Ecto neural progenitor cell (in vitro differentiated cells): ENCODE measurements around the gene DNAJC21.

ENCODE experiments used
- DNase-seq: peaks from one replicate; pipeline ENCODE4 v3.0.0-alpha.2; 2018; ENCODE audit warnings: low spot score

Gene DNAJC21

DNA sequence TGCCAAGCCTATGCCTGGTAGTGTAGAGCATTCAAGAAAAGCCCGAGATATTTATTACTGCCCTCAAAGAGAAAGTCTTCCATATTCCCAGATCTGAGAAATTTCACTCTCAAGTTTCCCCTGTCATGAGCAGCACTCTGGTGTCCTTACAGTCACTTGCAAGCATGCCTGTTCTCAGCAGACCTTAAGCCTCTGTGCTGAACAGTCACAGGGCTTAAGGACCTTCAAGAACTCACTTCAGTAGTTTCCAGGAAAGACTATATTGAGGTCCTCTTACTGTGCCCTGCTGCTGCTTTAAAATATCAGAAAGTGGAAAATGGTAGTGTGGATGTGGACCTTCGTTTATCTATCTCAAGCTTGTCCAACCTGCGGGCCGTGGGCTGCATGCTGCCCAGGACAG is 53.5 kb downstream of the DNAJC21 start:
- no peak for DNase-seq

DNA sequence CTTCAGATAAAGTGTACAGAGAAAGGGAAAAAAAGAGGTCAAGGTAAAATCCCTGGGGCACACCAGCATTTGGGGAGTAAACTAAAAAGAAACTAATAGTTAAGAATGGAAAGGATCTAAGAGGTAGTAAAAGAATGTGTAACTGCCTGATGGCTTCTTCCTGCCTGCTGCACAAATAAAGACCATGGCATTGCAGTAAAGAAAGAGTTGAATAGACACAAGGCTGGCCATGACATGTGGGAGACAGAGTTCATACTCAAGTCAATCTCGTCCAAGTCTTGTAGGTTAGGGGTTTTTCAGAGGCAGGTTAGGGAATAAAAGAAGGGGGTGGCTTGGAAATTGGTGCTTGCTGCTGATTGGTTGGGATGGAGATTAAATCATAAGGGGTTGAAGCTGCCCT is 57.6 kb downstream of the DNAJC21 start:
- no peak for DNase-seq

DNA sequence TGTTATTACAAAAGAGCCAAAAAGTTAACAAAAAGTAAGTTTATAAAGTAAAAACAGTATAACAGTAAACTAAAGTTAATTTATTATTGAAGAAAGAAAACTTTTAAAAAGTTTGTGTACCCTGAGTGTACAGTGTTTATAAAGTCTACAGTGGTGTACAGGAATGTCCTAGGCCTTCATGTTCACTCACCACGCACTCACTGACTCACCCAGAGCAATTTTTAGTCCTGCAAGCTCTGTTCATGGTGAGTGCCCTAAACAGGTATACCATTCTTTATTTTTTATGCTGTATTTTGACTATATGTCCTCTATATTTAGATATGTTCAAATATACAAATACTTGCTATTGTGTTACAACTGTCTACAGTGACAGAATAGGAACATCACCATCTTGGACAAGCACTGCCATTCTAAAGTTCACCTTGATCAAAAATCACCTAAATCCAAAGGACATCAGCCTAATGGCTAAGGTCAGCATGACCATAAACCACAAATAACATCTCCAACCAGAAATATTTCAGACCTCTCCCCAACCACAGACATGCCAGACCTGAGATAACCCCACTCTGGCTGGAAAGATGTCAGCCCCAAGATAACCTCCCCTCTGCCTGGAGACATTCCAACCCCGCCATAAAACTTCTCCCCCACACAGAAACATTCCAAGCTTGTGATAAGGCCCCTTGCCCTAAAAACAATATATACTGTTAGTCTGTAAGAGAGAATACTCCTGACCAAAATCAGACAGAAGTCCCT is 62.3 kb downstream of the DNAJC21 start:
- DNase-seq: no peak

DNA sequence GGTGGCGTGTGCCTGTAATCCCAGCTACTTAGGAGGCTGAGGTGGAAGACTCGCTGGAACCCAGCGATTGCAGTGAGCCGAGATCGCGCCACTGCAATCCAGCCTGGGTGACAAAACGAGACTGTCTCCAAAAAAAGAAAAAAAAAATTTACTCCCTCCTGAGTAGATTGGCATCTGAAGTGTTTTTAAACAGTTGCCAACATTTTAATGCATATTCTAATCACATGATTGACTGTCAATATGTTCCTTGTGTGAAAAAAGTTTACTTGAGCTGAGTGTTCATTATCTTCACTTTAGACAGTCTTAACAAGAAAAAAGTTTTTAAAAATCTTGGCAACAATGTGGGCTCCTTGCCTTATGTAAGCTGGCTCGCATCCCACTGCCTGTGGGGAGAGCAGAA is 64.6 kb downstream of the DNAJC21 start:
- DNase-seq: no peak

DNA sequence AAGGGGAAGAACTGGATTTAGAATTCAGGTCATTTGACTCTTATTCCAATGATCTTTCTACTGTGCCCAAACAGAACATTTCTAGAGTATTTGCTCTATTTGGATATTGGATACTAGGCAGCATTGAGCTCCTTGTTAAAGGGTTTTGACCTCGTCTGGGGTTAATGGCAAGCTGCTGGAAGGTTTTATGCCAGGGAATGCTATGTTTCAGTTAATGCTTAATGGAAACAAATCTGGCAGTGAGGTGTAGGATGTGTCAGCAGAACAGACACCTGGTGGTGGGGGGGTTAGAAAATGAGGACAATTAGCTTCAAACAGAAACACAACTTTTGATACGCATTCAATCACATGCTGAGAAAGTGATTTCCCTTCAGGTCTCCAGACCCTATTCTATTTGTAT is 66.9 kb downstream of the DNAJC21 start:
- DNase-seq: no peak

GRCh38 chr5:34998058-34998789 is 68.9 kb downstream of the DNAJC21 start:
- DNase-seq: no peak

DNA sequence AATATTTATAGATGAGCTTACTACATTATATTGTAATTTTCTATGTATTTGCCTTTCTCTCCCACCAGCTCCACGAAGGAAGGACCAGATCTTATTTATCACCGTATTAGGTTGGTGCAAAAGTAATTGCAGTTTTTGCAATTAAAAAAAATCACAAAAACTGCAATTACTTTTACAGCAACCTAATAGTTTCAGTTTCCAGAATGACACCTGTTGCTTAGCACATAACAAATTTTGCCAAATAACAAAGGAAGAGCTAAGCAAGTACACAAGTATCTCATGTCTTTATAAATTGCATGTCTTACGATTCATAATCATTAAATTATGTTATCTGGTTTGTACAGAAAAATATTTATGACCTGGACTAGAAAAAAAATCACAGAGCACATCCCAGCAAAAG is 72.5 kb downstream of the DNAJC21 start:
- DNase-seq: no peak

- DNase-seq: no peak
These were observed 73.1 kb downstream of the DNAJC21 start for GRCh38 chr5:35002459-35002858.

DNA sequence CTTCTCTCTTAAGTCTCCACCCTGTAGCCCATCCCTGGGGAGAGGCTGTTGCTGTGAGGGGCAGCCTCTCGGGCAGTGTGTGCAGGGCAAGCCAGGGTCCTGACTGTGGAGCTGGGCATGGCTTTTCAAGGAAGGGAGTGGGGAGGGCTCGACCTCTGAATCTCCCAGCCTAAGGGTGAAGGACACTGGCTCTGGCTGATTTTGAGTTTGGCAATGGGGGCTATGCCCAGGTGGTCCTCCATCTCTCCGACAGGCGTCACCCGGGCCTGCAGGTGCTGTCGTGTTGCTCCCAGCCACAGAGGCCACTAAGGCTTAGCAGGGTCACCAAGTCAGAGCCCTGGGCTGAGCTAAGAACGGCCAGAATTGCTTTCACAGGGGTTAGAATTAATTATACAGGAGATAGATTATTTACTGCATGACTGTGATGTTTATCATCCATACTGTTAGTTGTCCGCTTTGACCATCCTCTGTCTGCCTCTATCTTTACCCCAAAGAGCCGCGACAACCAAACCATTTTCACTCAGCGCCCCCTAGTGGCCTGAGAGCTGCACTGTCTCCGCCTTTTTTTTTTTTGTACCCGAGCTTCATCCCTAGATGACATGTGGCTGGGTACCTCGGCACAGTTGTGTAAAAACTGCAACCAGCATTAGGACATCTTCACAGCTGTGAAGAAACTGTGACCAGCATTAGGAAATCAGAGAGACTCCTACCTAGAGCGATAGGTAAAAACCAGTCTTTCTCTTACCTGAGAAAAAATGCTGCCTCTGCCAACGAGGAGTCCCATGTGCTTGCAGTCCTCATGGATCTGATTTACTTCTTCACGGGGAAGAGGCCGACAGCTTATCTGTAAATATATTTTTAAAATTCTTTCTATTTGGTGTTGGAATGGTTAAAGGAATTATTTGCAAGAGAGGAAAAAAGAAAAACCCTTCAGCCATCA is 73.9 kb downstream of the DNAJC21 start:
- DNase-seq: peak; percentile 77

GRCh38 chr5:35004200-35004599 is 74.8 kb downstream of the DNAJC21 start:
- no peak for DNase-seq

DNA sequence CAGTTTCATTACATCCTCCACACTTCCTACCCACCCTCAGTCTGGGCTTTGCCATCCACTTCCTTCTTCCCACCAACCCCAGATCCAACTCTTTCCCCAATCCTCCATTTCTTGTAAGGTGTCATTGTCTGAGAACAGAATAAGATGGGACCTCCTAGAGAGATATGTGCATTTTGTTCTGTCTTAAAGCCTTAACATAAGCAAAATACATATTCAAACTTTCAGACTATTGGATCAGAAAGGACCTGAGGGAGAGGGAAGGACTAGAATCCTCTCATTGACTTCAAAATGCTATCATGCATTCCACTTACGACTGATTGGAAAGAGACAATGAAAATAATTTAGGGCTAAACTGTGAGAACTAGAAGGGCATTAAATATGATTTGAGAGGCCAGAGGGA is 75.4 kb downstream of the DNAJC21 start:
- no peak for DNase-seq
